Activated T-cell treated with anti-CD3 and anti-CD28 coated beads for 24 hours (primary cell): ENCODE measurements around the gene SPDYE17.
"Not testable (repeated sequence)": the region's sequence is repeated elsewhere in the genome, so short reads cannot be mapped to it uniquely, and the experiment has no call there.

Source experiments
- DNase-seq: peaks from one replicate; pipeline ENCODE4 v3.0.0-alpha.2; 2020; ENCODE audit warnings: low read depth

Gene SPDYE17

DNA sequence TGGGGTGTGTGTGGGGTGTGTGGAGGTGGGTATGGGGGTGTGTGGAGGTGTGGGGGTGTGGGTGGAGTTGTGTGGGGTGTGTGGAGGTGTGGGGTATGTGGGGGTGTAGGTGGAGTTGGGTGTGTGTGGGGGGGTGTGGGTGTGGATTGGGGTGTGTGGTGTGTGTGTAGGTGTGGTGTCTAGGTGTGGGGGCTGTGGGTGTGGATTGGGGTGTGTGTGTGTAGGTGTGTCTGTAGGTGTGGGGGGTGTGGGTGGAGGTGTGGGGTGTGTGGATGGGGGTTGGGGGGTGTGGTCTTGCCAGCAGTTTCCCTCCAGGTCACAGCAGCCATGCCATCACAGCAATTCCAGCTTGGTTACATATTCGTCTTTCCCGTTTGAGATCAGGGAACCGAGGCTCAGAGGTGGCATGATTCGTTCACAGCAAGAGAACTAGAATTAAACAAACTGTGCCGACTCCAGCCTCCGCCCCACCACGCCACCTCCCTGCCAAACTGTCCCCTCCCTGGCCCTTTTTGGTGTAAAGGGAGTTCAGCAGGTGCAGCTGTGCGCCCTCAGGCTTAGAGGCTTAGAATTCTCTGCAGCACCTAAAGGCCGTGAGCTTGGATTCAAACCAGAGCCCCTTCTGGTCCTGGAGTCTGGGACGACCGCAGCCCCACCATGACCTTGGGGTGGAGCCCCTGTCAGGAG lies 33.3 kb downstream of the SPDYE17 start:
- not testable (repeated sequence) for DNase-seq

DNA sequence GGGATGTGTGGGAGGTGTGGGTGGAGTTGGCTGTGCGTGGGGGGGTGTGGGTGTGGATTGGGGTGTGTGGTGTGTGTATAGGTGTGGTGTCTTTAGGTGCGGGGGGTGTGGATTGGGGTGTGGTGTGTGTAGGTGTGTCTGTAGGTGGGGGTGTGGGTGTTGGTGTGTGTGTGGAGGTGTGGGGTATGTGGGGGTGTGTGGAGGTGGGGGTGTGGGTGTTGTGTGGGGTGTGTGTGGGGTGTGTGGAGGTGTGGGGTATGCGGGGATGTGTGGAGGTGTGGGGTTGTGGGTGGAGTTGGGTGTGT lies 33.9 kb downstream of the SPDYE17 start:
- no peak for DNase-seq

DNA sequence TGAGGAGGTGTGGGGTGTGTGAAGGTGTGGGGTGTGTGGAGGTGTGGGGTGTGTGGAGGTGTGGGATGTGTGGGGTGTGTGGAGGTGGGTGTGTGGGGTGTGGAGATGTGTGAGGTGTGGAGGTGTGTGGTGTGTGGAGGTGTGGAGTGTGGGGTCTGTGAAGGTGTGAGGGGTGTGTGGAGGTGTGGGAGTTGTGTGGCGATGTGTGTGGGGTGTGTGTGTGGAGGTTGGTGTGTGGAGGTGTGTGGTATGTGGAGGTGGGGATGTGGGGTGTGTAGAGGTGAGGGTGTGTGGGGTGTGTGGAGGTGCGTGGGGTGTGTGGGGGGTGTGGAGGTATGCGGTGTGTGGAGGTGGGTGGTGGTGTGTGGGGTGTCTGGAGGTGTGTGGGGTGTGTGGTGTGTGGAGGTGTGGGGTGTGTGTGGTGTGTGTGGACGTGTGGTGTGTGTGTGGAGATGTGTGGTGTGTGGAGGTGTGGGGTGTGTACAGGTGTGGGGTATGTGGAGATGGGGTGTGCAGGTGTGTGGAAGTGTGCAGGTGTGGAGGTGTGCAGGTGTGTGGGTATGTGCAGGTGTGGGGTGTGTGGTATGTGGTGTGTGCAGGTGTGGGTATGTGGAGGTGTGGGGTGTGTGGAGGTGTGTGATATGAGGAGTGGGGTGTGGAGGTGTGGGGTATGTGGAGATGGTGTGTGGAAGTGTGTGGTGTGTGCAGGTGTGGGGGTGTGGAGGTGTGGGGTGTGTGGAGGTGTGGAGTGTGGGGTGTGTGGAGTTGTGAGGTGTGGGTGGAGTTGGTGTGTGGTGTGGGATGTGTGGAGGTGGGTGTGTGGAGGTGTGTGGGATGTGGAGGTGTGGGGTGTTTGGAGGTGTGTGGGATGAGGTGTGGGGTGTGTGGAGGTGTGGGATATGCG lies 34.5 kb downstream of the SPDYE17 start:
- no peak for DNase-seq

DNA sequence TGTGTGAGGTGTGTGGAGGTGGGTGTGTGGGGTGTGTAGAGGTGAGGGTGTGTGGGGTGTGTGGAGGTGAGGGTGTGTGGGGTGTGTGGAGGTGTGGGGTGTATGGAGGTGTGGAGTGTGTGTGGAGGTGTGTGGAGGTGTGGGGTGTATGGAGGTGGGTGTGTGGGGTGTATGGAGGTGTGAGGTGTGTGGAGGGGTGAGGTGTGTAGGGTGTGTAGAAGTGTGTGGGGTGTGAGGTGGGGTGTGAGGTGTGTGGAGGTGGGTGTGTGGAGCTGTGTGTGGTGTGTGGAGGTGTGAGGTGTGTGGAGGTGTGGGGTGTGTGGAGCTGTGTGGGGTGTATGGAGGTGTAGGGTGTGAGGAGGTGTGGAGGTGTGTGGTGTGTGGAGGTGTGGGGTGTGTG lies 35.2 kb downstream of the SPDYE17 start:
- not testable (repeated sequence) for DNase-seq

DNA sequence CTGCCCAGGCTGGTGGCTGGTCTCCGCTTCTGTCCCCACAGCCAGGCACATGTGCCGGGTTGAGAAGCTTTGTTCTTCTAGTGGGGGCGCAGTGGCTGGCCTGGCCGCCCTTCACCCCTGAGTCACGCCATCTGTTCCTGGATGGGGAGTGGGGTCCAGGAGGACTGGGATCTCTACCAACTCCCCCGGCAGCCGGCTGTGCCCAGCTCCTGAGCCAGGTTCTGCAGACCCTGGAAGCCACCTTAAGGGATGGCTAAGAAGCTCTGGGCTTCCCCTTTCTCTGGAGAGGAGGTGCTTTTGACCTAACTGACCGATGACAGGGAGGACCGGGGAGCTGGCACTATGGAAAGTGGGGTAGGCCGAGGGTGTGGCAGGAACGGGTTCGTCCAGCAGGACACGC lies 37.9 kb downstream of the SPDYE17 start:
- not testable (repeated sequence) for DNase-seq

DNA sequence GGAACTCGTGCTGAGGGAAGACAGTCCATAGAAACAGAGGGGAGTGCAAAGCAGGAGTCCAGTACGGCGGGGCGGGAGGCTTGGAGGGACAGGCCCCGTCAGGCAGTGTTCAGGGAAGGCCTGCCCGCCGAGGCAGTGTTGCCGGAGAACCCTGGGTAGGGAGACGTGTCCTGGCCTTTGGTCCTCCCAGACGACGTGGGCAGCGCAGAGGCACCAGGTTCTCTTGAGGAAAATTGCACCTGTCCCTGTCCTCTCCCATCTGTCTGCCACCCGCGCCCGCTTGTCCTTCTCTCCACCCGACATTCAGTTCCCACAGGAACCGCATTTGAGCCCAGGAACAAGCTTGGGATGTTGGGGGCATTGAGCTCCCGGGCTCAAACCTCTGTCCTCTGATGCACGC lies 38.3 kb downstream of the SPDYE17 start:
- DNase-seq: not testable (repeated sequence)

DNA sequence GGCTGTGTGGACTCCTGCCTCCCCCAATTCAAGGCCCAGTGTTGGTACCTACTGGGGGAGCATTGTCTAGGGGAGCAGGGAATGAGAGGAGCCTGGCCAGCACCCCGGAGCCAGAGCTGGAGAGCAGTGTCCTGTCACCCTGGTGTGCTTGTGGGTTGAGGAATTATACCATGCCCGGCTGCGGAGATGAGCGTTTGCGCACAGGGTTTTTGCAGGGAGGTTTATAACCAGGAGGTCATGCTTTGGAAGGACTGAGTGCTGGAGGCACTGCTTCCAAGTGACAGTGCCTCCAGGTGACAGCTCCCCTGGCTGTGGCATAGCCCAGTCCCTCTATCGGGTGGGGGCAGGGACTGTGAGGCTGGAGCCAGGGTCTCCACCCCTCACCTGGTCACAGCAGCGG lies 39.3 kb downstream of the SPDYE17 start:
- DNase-seq: not testable (repeated sequence)

DNA sequence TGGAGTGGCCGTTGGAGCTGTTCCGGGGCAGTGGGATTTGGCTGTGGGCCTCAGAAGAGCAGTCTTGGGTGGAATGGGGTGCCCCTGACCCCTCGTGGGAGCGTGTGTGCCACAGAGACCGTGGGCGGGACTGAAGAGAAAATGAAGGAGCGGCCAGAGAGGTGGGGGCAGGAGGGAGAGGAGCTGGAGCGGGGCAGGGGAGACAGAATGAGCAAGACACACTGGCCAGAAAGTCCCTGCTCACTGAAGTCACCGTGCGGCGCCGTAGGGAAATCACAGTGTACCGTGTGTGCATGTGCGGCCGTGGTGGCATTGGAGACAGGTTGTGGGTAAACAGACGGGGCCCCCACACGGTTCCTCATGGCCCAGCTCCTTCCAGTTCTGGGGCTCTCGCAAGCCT lies 40.0 kb downstream of the SPDYE17 start:
- DNase-seq: not testable (repeated sequence)

DNA sequence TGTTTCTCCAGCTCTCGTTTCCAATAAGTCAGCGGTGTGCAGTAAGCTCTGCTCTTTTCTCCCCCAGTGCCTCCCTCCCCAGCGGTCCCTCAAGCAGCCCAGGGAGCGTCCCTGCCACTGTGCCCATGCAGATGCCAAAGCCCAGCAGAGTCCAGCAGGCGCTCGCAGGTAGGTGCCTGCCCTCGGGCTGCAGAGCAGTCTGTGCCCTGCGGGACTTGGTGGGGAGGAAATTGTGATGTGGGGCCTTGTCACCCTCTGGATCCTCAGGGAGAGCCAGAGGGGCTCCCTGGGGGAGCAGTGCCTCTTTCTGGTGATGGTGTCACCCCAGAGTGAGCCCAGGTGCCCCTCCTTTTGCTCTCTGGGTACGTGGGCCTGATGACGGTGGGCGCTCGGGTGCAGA lies 42.0 kb downstream of the SPDYE17 start:
- not testable (repeated sequence) for DNase-seq

DNA sequence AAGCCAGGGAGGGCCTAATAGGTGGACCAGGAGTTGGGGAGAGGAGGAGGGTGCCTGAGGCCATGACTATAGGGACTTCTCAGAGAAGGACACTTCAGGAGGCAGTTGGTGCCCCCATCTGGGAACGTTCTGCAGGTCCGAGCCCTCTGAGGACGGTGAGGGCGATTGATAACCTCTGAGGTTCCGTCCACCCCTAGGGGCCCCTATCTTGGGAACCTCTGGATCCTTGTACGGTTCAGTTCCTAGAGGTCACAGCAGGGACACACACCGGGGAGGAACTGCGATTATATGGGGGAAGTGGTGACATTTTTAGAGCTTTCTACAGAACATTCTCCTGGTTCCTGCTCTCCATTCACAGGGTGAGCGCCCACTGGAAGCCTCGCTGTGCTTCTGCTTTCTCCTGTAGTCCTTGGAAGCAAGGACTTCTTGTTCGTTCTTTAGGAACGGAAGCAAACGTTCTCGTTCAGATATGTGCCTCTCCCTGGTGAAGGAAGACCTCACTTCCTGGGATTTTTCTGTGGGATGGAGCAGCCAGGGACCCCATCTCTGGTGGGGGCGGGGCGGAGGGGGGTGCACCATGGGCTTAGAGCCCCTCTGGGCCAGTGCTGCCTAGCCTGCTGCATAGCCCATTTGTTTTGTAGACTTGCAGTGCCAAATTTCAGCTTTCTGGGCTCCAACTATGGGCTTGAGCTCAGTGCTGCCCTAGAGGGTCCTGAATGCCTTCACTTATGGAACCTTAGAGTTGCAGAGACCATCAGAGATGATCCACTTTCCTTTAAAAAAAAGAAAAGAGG lies 46.0 kb downstream of the SPDYE17 start:
- DNase-seq: not testable (repeated sequence)

DNA sequence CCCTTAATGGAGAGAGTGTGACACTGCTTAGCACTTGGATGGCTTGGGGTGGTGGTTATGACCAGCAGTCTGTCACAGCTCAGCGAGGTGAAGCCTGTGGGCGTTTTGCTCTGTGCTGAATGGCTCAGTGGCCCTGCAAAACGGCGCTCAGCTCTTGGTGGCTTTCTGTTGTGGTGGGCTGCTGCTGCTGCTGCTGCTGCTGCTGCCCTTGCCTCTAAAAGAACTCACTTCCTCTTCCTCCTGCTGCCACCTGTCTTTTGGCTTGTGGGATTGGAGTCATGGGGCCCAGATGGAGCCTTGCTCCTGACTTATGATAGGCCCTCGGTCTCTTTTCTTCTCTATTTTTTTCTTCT lies 47.4 kb downstream of the SPDYE17 start:
- not testable (repeated sequence) for DNase-seq

DNA sequence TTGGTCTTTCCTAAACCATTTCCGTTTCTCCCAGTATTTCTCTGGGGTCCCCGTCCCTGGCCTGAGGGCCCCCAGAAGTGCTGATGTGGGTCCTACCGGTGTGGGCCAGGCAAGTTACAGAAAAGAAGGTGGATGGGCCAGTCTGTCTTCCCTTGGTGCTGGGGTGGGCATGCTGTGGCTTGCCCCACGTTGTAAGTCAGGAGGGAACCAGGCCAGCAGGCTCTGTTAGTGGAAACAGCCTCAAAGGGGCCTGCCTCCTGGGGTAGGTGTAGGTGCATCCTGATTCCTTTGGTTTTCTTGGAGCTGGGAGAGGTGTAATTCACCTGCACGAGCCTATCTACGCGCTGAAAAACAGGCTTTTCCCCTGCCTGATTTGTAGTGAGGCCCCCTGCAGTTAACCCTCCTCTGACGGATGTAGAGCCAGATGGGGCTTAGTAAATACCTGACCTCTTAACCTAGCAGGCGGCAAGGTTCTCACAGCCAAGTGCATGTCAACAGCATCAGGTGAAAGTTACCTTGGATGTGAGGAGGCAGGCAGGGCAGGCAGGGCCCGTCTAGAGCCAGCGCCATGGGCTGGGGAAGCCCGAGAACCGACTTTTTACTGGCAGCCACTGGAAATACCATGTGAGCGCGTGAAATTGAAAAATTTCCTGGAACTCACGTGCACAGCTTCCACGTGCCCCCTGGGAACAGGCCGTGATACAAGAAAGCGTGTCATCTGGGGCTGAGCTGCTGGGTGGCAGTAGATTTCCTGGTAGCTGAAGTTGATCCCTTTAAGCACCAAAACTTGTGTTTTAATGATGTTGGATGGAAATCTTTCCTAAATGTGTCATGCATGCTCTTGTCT lies 48.0 kb downstream of the SPDYE17 start:
- not testable (repeated sequence) for DNase-seq

DNA sequence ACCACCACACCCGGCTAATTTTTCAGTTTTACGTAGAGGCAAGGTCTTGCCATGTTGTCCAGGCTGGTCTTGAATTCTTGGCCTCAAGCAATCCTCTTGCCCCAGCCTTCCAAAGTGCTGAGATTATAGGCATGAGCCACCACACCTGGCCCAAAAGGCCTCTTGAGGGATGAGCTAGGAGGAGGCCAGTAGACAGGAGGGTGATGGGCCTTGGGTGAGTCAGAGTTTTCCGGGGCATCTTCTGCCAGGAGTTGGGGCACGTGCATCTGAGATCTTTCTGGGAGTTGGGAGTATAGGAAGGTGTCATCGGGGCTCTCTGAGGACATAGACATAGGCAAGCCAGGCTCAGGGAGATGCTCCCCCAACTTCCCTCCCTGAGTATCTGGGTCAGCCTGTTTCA lies 48.8 kb downstream of the SPDYE17 start:
- DNase-seq: not testable (repeated sequence)

DNA sequence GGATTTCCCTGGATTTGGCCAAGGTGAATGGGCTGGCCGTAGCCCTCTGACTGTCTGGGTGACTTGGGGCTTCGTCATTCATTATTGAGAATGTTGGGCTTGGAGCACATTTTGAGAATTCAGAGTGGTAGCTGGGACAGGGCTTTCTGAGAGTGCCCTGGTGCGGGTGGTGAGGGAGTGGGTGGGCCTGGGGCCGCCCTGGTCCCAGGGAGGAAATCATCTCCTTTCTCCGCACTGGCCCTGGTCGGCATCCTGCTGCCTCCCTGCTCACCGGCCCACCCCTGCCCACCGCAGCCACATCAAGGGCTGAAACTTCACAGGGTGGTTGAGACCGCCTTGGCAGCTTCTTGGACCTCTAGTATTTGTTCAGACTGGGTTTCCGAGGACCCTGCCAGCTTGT lies 49.7 kb downstream of the SPDYE17 start:
- DNase-seq: not testable (repeated sequence)

DNA sequence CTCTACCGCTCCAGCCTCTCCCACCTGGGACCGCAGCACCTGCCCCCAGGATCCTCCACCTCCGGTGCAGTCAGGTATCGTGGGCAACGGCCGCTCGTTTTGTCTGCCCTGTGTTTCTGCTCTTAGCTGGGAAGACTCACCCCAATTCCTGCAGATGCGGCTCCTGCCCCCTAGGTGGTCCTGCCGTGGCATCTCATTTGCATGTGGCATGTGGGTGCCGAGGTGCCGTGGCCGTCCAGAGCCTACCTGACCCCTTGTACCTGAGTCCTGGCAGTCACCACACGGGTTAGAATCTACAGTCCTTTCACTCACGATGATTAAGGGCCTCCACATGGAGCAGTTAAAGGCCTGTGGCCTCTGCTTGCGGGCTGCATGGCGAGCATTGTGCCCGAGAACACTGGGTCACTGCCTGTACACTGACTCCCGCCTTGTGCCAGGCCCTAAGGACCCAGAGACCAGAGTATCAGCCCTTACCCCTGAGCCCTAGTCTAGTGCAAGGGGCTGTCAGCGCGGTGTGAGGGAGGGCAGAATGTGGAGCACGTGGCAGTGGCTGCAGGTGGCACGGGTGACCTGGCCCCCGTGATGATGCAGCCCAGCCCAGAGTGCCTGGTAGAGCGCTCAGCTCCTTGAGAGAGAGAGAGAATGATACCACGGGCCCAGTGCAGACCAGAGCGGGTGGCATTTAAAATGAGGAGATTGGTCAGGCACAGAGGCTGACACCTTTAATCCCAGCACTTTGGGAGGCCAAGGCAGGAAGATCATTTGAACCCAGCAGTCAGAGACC lies 50.8 kb downstream of the SPDYE17 start:
- not testable (repeated sequence) for DNase-seq

DNA sequence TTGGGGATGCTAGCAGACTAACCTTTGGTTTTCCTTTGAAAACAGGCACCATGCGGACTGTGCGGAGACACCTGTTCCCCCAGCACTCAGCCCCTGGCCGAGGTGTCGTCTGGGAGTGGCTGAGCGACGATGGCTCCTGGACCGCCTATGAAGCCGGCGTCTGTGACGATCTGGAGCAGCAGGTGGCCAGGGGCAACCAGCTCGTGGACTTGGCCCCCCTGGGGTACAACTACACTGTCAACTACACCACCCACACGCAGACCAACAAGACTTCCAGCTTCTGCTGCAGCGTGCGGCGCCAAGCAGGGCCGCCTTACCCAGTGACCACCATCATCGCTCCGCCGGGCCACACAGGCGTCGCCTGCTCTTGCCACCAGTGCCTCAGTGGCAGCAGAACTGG lies 51.6 kb downstream of the SPDYE17 start:
- not testable (repeated sequence) for DNase-seq

DNA sequence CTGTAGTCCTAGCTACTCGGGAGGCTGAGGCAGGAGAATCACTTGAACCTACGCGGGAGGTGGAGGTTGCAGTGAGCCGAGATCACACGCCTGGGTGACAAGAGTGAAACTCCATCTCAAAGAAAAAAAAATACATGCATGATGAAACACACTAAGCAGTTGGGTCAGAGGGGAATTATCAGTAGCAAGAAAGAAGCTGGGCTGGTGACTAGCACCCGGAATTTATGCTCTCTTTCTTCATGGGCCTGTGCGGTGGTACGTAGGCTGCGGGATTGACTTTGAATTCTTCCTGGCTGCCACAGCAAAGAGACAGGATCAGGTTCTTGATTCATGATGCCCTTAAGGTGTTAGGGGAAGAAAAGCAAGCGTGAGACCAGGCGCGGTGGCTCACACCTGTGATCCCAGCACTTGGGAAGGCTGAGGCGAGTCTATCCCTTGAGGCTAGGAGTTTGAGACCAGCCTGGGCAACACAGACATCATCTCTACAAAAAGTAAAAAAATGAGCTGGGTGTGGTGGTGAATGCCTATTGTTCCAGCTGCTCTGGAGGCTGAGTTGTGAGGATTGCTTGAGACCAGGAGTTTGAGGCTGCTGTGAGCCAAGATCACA lies 54.3 kb downstream of the SPDYE17 start:
- DNase-seq: not testable (repeated sequence)

DNA sequence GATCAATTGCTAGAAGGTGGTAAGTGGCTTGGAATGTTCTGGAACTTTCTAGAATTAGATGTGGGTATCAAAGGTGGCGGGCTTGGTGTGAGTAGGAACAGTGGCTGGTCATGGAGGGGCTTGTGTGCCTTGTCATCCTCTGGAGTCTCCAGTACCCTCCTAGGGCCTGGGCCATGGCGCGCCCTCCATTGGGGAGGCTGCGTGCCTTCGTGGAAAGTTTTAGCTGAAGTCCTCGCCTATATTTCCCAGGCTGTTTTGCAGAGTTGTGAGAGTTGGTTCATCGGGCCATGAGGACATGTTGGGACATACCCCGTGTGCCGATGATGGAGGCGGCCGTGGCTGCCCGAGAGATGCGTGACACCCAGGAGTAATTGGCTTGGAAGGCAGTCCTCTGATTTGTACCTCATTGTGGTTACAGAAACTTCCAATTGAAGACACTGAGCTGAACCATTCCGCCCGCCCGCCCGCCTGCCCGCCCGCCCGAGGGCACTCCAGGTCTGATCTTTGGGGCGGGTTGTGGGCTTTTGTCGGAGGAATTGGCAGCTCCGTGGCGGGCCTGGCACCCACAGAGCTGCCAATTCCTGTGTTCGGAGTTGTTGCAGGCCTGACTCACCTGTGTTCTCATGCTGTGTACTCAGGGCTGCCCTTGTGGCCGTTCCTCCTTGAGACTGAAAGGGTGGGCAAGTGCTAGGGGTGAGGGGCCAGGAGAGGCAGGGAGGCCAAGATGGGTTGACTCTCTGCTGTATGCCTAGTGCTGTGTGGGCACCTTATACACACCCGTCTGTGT lies 57.2 kb downstream of the SPDYE17 start:
- DNase-seq: not testable (repeated sequence)

DNA sequence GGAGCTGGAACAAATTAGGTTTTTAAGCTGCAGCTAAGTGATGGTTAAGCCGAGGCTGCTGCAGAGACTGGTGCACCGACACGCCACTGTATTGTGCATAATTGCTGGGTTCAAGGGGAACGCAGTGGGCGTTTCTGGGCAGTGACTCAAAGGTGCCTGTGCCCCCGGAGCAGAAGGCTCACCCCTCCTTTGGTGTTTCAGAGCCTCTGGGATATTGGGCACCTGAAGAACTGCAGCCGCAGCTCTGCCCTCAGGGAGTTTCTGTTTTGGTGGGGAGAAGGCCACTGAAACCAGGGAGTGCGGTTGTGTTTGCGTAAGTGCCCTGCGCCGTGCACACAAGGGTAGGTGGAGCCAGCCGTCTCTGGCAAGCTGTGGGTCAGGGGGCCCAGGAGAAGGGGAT lies 57.8 kb downstream of the SPDYE17 start:
- not testable (repeated sequence) for DNase-seq

DNA sequence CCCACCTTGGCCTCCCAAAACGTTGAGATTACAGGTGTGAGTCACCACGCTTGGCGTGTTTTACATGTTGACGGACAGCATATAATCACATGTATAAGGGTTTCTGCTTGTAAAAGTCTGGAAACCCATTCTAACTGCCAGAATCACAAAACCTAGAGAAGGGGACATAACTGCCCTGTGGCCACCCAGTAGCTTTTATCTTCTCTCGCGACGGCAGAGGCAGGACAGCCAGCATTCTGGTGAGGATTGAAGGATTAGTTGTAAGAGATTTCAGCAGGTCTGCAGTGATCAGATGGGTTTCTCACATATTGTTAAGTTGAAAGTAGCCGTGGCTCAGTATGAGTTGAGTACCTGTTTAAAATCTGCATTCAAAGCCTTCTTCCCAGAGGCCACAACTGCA lies 59.8 kb downstream of the SPDYE17 start:
- DNase-seq: not testable (repeated sequence)
